LHCN-M2 (cell line): Measurements from ENCODE around the gene SLC23A3. TPM values are rescaled to one million over a fixed set of nuclear protein-coding genes. Genes with fewer than 3 reads are reported as not detected.
A peak's percentile ranks its signal among the peaks of the same experiment; 100 is the strongest.

ENCODE experiments used
- DNase-seq: peaks from one replicate; pipeline ENCODE4 v3.0.0-alpha.2; 2012; ENCODE audit warnings: low read depth
- total RNA-seq: library from RNA; depleted of rRNA; stranded (reverse); fragments of >200 nt; gene quantifications from 2 replicates; pipeline ENCODE4 v1.2.3, GENCODE V29; 2014

The SLC23A3 gene
- total RNA-seq, 1 experiment from 2014 or later: 0.06 TPM

- peak; percentile 71 for DNase-seq
Measured at GRCh38 chr2:219155054-219155644, 14.7 kb downstream of the SLC23A3 start.

- DNase-seq: no peak
Measured at GRCh38 chr2:219149667-219150066, 20.2 kb downstream of the SLC23A3 start.

- DNase-seq: peak; percentile 95
Measured at GRCh38 chr2:219142329-219142728, 27.5 kb downstream of the SLC23A3 start.

- DNase-seq: no peak
Measured at GRCh38 chr2:219140722-219141121, 29.1 kb downstream of the SLC23A3 start.

GRCh38 chr2:219133976-219134375 is 35.9 kb downstream of the SLC23A3 start:
- DNase-seq: no peak

- DNase-seq: no peak
Measured at GRCh38 chr2:219131744-219132143, 38.1 kb downstream of the SLC23A3 start.

- no peak for DNase-seq
Measured at GRCh38 chr2:219131327-219131726, 38.5 kb downstream of the SLC23A3 start.

GRCh38 chr2:219129589-219129988 is 40.2 kb downstream of the SLC23A3 start:
- DNase-seq: no peak

- DNase-seq: no peak
Measured at GRCh38 chr2:219128396-219128795, 41.4 kb downstream of the SLC23A3 start.

GRCh38 chr2:219127037-219127635 is 42.7 kb downstream of the SLC23A3 start:
- no peak for DNase-seq

- no peak for DNase-seq
Measured at GRCh38 chr2:219126555-219126954, 43.3 kb downstream of the SLC23A3 start.

- DNase-seq: peak; percentile 55
Measured at GRCh38 chr2:219125886-219126270, 44.0 kb downstream of the SLC23A3 start.

- DNase-seq: peak; percentile 98
Measured at GRCh38 chr2:219125225-219125885, 44.5 kb downstream of the SLC23A3 start.

- peak; percentile 54 for DNase-seq
Measured at GRCh38 chr2:219124381-219125110, 45.3 kb downstream of the SLC23A3 start.

- no peak for DNase-seq
Measured at GRCh38 chr2:219123356-219124135, 46.3 kb downstream of the SLC23A3 start.

GRCh38 chr2:219122202-219122980 is 47.4 kb downstream of the SLC23A3 start:
- DNase-seq: no peak

GRCh38 chr2:219120082-219120481 is 49.7 kb downstream of the SLC23A3 start:
- DNase-seq: peak; percentile 23

GRCh38 chr2:219119422-219120043 is 50.3 kb downstream of the SLC23A3 start:
- DNase-seq: peak; percentile 44

GRCh38 chr2:219118504-219118903 is 51.3 kb downstream of the SLC23A3 start:
- DNase-seq: no peak
